GM12891 (cell line): ENCODE results near the gene GPR183.

Experiments
- PAX5 ChIP-seq: IDR thresholded peaks from 2 replicates; pipeline ENCODE4 v1.6.1; 2011; ENCODE audit warnings: low read length, moderate library complexity, mild to moderate bottlenecking; ENCODE audit not compliant: insufficient read depth, severe bottlenecking
- POLR2A ChIP-seq: IDR thresholded peaks from 2 replicates; pipeline ENCODE4 v1.6.1; 2011; ENCODE audit warnings: low read depth, low read length, control low read depth
- POLR2AphosphoS5 ChIP-seq: IDR thresholded peaks from 2 replicates; pipeline ENCODE4 v1.6.1; 2011; ENCODE audit warnings: low read depth, low read length, control low read depth
- POU2F2 ChIP-seq: IDR thresholded peaks from 2 replicates; pipeline ENCODE4 v1.6.1; 2011; ENCODE audit warnings: low read depth, mild to moderate bottlenecking, control low read depth, low read length, moderate library complexity
- SPI1 ChIP-seq: IDR thresholded peaks from 2 replicates; pipeline ENCODE4 v1.6.1; 2011; ENCODE audit warnings: low read depth, low read length, control low read depth
- TAF1 ChIP-seq: IDR thresholded peaks from 2 replicates; pipeline ENCODE4 v1.6.1; 2011; ENCODE audit warnings: low read depth, low read length, control low read depth

DNA sequence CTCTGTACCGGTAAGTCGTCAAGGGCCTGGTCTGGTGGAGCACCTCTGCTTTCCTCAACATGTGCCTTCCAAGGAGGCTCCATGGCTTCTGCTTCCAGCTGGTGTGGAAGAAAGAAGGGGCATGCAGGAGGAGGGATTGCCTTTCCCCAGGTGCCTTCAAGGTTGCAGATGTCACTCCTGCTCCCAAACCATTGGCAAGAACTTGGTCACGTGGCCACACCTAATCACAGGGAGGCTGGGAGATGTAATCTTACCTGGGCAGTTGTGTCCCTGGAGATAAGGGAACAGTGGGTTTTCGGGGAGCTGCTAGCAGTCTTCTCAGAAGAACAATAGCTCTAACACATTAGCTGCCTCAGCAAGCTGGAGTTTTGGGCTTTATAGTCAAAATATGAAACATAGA is 39.3 kb downstream of the GPR183 start:
- TF ChIP-seq POLR2AphosphoS5 (no peak), PAX5 (no peak), POLR2A (no peak), TAF1 (no peak), SPI1 (no peak), POU2F2 (no peak)
